ENCODE data around the gene PLEKHA5.

DNA sequence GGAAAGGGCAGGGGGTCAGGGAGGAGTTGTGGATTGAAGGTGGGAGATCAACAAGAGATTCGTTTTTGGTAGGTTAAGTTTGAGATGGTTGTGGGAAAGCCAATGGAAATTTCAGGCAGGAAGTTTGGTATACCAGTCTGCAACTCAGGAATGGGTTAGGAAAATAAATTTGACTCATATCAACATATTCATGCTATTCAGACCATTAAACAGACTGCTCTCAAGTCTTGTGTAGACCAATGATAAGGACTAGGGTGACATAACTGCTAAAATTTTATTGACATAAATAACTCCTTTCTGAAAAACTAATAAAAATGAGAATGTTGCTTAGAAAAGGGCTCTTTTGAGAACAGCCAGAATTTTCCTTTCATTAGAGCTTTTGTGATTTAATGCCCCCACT lies 60.0 kb downstream of the PLEKHA5 start:
- TF ChIP-seq, protein P1, sequence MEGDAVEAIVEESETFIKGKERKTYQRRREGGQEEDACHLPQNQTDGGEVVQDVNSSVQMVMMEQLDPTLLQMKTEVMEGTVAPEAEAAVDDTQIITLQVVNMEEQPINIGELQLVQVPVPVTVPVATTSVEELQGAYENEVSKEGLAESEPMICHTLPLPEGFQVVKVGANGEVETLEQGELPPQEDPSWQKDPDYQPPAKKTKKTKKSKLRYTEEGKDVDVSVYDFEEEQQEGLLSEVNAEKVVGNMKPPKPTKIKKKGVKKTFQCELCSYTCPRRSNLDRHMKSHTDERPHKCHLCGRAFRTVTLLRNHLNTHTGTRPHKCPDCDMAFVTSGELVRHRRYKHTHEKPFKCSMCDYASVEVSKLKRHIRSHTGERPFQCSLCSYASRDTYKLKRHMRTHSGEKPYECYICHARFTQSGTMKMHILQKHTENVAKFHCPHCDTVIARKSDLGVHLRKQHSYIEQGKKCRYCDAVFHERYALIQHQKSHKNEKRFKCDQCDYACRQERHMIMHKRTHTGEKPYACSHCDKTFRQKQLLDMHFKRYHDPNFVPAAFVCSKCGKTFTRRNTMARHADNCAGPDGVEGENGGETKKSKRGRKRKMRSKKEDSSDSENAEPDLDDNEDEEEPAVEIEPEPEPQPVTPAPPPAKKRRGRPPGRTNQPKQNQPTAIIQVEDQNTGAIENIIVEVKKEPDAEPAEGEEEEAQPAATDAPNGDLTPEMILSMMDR (IDR thresholded peaks at IDR 0.05; ENCODE audit: low read length) = no peak
- no peak for TF ChIP-seq EZH2 (IDR thresholded peaks at IDR 0.05; ENCODE audit: borderline replicate concordance, low read length)

Data from OCI-LY1 (cell line).